ENCODE data around the gene STX1A.
"Not testable (repeated sequence)": the region's sequence is repeated elsewhere in the genome, so short reads cannot be mapped to it uniquely, and the experiment has no call there.

STX1A gene

DNA sequence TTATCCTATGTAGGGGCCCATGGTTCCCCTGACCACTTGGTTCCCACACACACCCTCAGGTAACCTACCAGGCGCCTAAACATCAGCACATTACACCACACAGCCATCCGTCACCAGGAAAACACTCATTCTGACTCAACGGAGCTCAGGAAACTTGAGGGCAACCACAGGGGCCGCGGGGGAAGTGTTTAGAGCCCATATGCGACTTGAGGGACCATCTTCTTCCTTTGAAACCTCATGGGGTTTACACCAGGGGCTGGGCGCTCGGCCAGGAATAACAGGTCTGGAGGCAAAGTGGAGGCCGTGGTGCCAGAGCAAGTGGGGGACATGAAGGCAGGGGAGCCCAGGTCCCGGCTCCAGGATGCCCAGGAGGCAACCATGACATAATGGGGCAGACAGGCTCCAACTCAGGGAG is 1.5 kb downstream of the STX1A start:
- Histone ChIP-seq H3K27me3 (ENCODE audit: control insufficient read depth, insufficient read depth, low read length) (no peaks in the 10 kb centered on the region), H3K4me2 (ENCODE audit: low read length) (peak overlapping the region; percentile 93), H3K36me3 (ENCODE audit: insufficient read depth, low read length) (peaks cover 23% of the 10 kb centered on the region), H3K4me3 (ENCODE audit: low read length) (peak overlapping the region; percentile 96), H3K9me3 (replicated peaks; ENCODE audit: low read length) (no peaks in the 10 kb centered on the region), H3K4me1 (ENCODE audit: control insufficient read depth, insufficient read depth, low read length) (peaks cover 46% of the 10 kb centered on the region), H3K9ac (ENCODE audit: low read depth, low read length) (peak overlapping the region; percentile 88)

DNA sequence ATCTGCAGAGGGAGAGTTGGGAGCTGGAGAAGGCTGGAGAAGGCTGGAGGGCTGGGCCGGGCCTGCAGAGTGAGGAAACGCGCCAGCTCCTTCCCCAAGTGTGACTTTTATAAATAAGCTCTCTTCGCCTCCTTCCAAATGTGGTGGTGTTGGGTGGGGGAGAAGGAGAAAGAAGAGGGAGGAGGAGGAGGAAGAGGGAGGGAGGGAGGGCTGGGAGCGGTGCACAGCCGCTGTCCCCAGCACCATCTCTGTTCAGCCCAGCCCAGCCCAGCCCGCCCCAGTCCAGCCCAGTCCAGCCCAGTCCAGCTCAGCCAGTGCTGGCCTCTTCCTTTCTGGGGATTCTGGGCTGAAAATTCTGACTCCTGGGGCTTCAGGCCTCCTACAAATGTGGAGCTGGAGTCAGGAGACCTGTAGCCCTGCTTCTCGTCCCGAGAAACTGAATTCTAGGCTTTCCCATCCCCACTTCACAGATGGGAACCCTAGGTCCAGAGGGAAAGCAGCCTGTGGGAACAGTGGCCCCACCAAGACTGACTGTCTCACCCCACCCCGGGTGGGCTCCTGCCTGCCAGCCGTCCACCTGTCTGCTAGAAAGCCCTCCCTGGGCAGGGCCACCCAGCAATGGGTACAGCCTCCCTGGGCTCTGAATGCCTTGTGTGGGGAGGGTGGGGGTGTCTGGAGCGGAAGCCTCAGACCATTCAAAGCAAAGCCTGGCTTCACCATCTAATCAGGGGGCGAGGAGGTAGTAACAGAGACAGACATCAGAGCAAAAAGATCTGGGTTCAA is 2.3 kb downstream of the STX1A start:
- H3K4me2 ChIP-seq (ENCODE audit: low read length), result peak overlapping the region; percentile 93
- peaks cover 50% of the 10 kb centered on the region for H3K4me1 ChIP-seq (ENCODE audit: control insufficient read depth, insufficient read depth, low read length)
- peaks cover 31% of the 10 kb centered on the region for H3K36me3 ChIP-seq (ENCODE audit: insufficient read depth, low read length)
- H3K4me3 ChIP-seq (ENCODE audit: low read length), result peak overlapping the region; percentile 96
- no peaks in the 10 kb centered on the region for H3K27me3 ChIP-seq (ENCODE audit: control insufficient read depth, insufficient read depth, low read length)
- H3K9ac ChIP-seq (ENCODE audit: low read depth, low read length), result peak overlapping the region; percentile 88
- H3K9me3 ChIP-seq (replicated peaks; ENCODE audit: low read length), result no peaks in the 10 kb centered on the region

DNA sequence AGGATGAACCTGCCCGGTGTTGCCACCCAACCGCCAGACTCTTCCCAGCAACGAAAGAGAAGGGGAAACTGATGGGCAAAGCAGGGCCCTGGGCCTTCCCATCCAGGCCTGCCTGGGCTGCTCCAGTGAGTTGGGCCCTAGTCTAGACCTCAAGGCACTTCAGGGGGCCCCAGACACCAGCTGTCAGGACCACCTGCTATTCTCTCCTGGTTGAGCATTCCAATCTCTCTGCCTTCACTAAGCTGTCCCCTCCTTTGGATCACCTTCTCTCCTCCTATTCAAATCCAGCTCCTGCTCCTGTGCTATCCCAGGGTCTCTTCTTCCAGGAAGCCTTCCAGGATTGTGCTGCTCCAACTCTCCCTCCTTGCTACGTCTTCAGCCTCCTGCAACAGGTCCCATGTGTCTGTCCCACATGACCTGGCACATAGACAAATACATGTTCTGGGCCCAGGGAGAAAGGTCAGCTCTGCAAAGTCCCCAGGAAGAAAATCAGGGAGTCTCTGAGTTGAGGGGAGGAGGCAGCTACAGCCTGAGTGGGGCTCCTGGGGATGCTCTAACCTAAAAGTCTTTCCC is 3.1 kb downstream of the STX1A start:
- H3K27me3 ChIP-seq (ENCODE audit: control insufficient read depth, insufficient read depth, low read length), result no peaks in the 10 kb centered on the region
- no peaks in the 10 kb centered on the region for H3K9me3 ChIP-seq (replicated peaks; ENCODE audit: low read length)
- peak overlapping the region; percentile 96 for H3K4me3 ChIP-seq (ENCODE audit: low read length)

DNA sequence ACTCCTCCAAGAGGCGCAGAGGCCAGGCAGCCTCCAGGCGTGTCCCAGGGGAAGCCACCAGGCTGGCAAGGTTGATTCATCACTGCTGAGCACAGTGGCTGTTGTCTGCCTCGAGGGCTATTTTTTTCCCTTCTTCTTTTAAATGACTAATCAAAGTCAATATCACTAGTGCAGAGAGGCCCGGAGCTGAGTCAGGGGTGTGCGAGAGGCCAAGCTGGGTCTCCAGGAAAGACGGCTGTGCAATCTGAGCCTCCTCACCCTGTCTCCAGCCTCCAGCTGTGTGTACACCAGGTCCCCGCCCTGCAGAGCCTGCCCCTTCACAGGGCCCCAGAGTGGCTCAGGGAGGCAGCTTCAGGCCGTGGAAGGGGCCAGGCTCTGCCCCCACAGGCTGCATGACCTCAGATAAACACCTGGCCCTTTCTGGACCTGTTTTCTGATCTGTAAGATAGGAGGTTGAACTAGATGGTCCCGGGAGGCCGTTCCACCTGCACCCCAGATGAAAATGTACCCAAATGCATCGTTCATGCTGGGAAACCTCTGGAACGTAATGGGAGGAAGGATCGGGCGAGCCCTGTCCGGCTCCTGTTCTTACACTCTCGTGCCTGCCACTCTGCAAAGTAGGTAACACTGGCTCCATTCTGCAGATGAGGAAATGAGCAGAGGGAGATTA is 3.7 kb downstream of the STX1A start:
- peaks cover 40% of the 10 kb centered on the region for H3K36me3 ChIP-seq (ENCODE audit: insufficient read depth, low read length)
- no peaks in the 10 kb centered on the region for H3K27me3 ChIP-seq (ENCODE audit: control insufficient read depth, insufficient read depth, low read length)
- H3K9ac ChIP-seq (ENCODE audit: low read depth, low read length), result peak overlapping the region; percentile 11
- H3K4me3 ChIP-seq (ENCODE audit: low read length), result peak overlapping the region; percentile 43
- H3K4me2 ChIP-seq (ENCODE audit: low read length), result peak overlapping the region; percentile 93
- H3K9me3 ChIP-seq (replicated peaks; ENCODE audit: low read length), result no peaks in the 10 kb centered on the region
- peaks cover 40% of the 10 kb centered on the region for H3K4me1 ChIP-seq (ENCODE audit: control insufficient read depth, insufficient read depth, low read length)

More for the DNA sequence above, 3.1 kb downstream of the STX1A start:
- H3K9ac ChIP-seq (ENCODE audit: low read depth, low read length), result peak overlapping the region; percentile 88
- peak overlapping the region; percentile 93 for H3K4me2 ChIP-seq (ENCODE audit: low read length)
- H3K36me3 ChIP-seq (ENCODE audit: insufficient read depth, low read length), result peaks cover 37% of the 10 kb centered on the region
- H3K4me1 ChIP-seq (ENCODE audit: control insufficient read depth, insufficient read depth, low read length), result peaks cover 44% of the 10 kb centered on the region

DNA sequence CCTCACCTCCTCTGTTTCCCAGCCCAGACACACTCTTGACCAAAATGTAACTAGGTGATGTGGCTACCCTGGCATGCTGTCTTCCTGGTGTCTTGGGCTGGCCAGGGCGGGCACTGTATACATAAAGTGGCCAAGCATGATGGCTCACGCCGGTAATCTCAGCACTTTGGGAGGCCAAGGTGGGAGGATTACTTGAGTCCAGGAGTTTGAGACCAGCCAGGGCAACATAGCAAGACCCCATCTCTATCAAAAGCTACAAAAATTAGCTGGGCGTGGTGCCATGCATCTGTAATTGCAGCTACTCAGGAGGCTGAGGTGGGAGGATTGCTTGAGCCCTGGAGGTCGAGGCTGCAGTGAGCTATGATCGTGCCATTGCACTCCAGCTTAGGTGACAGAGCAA is 6.2 kb downstream of the STX1A start:
- H3K9ac ChIP-seq (ENCODE audit: low read depth, low read length), result not testable (repeated sequence)

DNA sequence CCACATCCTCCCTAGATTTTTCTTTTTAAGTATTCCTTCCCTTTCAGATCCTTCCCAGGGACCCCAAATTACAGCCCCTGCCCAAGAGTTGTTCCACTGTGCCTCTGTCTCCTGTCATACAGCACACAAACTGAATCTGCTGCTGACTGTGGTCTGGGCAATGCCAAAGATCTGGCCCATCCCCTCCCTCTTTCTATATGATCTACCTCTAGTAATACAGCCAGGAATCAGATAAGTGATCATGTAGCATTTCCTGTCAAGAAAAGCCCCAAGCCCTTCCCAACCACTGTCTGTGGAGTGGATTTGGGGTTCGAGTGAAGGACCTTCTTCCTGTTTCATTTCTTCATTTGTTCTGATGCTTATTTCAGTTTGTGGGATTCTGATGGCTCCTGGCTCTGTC is 6.7 kb downstream of the STX1A start:
- Histone ChIP-seq H3K4me3 (ENCODE audit: low read length) (no peak overlapping the region), H3K9ac (ENCODE audit: low read depth, low read length) (no peak overlapping the region), H3K4me1 (ENCODE audit: control insufficient read depth, insufficient read depth, low read length) (peaks cover 33% of the 10 kb centered on the region), H3K9me3 (replicated peaks; ENCODE audit: low read length) (no peaks in the 10 kb centered on the region), H3K36me3 (ENCODE audit: insufficient read depth, low read length) (peaks cover 56% of the 10 kb centered on the region), H3K27me3 (ENCODE audit: control insufficient read depth, insufficient read depth, low read length) (no peaks in the 10 kb centered on the region), H3K4me2 (ENCODE audit: low read length) (no peak overlapping the region)

More for the DNA sequence above, 6.2 kb downstream of the STX1A start:
- not testable (repeated sequence) for H3K27me3 ChIP-seq (ENCODE audit: control insufficient read depth, insufficient read depth, low read length); H3K9me3 ChIP-seq (replicated peaks; ENCODE audit: low read length); H3K4me2 ChIP-seq (ENCODE audit: low read length); H3K4me3 ChIP-seq (ENCODE audit: low read length)
- Histone ChIP-seq H3K4me1 (ENCODE audit: control insufficient read depth, insufficient read depth, low read length) (peaks cover 37% of the 10 kb centered on the region), H3K36me3 (ENCODE audit: insufficient read depth, low read length) (peaks cover 54% of the 10 kb centered on the region)

DNA sequence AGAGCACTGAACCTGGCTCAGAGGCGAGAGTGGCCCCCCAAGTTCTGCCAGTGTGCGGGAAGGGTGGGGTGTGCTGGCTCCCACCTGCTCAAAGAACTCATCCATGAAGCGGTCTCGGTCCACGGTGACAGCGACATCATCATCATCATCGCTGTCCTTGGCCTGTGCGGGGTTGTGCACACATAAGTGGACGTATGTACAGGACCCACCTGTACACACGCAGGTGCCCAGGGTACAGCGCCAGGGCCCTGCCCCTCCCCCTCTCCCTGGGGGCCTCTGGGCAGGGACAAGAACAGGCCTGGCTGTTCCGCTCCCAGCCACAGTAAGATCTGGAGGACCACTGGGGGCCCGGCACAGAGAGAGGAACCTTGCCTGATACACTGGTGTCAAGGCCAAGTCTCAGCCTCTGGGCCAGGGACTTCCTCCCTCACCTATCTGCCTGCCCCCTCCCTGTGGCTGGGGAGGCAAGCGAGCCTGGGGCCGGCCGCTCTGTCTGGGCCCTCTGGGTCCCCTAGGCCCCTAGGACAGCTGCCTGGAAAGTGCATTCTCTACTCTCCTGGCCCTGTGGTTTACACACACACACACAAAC is 10.4 kb downstream of the STX1A start:
- H3K36me3 ChIP-seq (ENCODE audit: insufficient read depth, low read length), result peaks cover 73% of the 10 kb centered on the region
- peaks cover 43% of the 10 kb centered on the region for H3K4me1 ChIP-seq (ENCODE audit: control insufficient read depth, insufficient read depth, low read length)

DNA sequence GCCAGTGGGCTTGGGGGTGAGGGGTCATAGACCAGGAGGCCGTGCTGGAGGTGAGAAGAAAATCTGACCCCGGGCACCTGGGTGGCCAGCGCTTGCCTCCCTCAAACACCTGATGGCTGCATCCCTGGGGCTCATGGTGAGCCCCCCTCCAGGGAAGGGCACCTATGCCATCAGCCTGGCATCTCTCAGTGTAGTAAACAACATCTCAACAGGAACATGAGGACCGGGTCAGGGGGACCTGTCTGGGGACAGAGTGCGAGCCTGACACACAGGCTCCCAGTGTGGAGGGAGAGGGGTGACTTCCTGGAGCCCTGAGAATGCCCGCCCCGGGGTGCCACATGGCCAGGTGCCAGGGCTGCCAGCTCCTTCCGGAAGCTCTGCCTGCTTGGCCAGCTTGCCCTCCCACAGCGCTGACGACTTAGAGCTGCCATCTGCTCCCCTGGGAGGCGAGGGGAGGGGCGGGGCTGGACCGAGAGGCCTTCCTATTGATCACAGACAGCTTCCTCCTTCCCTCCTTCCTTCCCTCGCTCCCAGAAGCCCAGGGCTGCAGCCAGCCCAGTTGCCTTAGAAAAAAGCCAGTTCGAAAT is 12.3 kb downstream of the STX1A start:
- Histone ChIP-seq H3K27me3 (ENCODE audit: control insufficient read depth, insufficient read depth, low read length) (no peaks in the 10 kb centered on the region), H3K4me3 (ENCODE audit: low read length) (no peak overlapping the region), H3K4me1 (ENCODE audit: control insufficient read depth, insufficient read depth, low read length) (peaks cover 39% of the 10 kb centered on the region), H3K4me2 (ENCODE audit: low read length) (no peak overlapping the region), H3K9ac (ENCODE audit: low read depth, low read length) (no peak overlapping the region), H3K36me3 (ENCODE audit: insufficient read depth, low read length) (peaks cover 68% of the 10 kb centered on the region), H3K9me3 (replicated peaks; ENCODE audit: low read length) (no peaks in the 10 kb centered on the region)

More for the DNA sequence above, 10.4 kb downstream of the STX1A start:
- no peaks in the 10 kb centered on the region for H3K27me3 ChIP-seq (ENCODE audit: control insufficient read depth, insufficient read depth, low read length)
- H3K4me2 ChIP-seq (ENCODE audit: low read length), result no peak overlapping the region
- H3K9ac ChIP-seq (ENCODE audit: low read depth, low read length), result no peak overlapping the region
- no peak overlapping the region for H3K4me3 ChIP-seq (ENCODE audit: low read length)
- H3K9me3 ChIP-seq (replicated peaks; ENCODE audit: low read length), result no peaks in the 10 kb centered on the region

DNA sequence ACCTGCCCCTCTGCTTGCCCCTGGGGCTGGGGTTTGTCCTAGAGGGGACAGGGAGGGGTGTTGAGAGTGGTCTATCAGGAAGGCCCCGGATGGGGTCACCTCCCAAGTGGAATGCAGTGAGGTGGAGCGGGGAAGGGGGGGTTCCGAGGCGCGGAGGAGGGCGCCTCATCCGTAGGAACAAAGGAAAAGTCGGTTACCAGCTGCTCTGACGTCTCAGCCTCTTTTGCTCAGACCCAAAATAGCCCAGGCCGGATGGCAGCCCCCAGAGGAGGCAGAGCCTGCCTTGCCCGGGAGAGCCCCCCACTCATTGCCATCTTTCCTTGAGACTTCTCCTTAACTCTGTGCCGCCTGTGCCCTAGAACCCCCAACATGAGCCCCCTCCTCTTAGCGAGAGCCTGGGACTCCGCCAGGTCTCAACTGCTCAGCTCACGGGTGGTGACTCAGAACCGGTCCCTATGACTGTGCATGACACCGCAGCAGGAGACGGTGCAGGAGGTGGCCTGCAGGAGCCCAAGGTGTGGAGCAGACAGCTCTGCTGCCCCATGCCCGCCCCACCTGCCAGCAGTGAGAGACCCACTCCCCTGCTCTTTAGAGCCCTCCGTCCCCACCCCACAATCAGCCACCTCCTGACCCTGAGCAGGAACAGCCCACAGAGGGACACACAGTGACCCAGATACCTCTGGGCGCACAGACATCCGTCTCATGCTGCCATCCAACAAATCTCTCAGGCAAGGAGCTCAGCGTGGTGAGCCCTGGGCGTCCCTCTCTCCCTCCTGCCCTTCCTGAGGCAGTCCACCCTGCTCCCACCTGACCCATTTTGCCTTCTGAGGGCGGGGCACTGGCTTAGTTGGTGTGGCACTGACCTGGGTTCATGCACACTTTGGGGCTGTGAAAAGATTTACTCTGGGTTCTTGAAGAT is 13.1 kb downstream of the STX1A start:
- Histone ChIP-seq H3K27me3 (ENCODE audit: control insufficient read depth, insufficient read depth, low read length) (no peaks in the 10 kb centered on the region), H3K4me2 (ENCODE audit: low read length) (no peak overlapping the region), H3K4me3 (ENCODE audit: low read length) (no peak overlapping the region), H3K36me3 (ENCODE audit: insufficient read depth, low read length) (peaks cover 69% of the 10 kb centered on the region), H3K4me1 (ENCODE audit: control insufficient read depth, insufficient read depth, low read length) (peaks cover 39% of the 10 kb centered on the region), H3K9ac (ENCODE audit: low read depth, low read length) (no peak overlapping the region), H3K9me3 (replicated peaks; ENCODE audit: low read length) (no peaks in the 10 kb centered on the region)

DNA sequence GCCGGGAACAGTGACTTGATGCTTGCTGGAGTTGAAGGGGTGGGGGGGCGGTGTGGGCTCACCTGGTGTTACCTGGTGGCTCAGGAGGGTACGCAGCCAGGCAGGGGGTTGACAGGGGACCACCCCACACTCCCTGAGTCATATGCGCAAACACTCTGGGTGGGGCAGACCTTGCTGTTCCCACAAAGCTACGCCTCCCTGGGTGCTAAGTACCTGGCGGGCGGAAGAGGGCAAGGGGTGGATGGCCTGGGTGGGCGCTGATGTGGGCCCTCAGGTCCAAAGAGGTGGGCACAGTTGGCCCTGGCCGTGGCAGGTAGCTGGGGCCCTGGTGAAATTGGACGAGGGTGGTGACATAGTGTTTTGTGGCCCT is 13.9 kb downstream of the STX1A start:
- Histone ChIP-seq H3K4me3 (ENCODE audit: low read length) (no peak overlapping the region), H3K9ac (ENCODE audit: low read depth, low read length) (no peak overlapping the region), H3K4me1 (ENCODE audit: control insufficient read depth, insufficient read depth, low read length) (peaks cover 39% of the 10 kb centered on the region), H3K36me3 (ENCODE audit: insufficient read depth, low read length) (peaks cover 70% of the 10 kb centered on the region), H3K27me3 (ENCODE audit: control insufficient read depth, insufficient read depth, low read length) (no peaks in the 10 kb centered on the region), H3K4me2 (ENCODE audit: low read length) (peak overlapping the region; percentile 44), H3K9me3 (replicated peaks; ENCODE audit: low read length) (no peaks in the 10 kb centered on the region)
